Fibroblast of lung (primary cell): ENCODE results near the gene FAM81B.

Experiments used
- EZH2 ChIP-seq: IDR thresholded peaks from 2 replicates; pipeline ENCODE4 v1.5.1; 2012; ENCODE audit warnings: low read length, control low read depth, mild to moderate bottlenecking; ENCODE audit errors: missing control alignments
- TF ChIP-seq, protein P1 (sequence below), 2 donors: IDR thresholded peaks in 1 of 2; conservative IDR thresholded peaks in 1 of 2; 1 replicate in 1 of 2; 2 replicates in 1 of 2; pipeline ENCODE4 v1.5.1; 2011 to 2012; ENCODE audit warnings: low read length in 2 of 2, control low read depth in 1 of 2, inconsistent platforms in 1 of 2, low read depth in 1 of 2, mild to moderate bottlenecking in 1 of 2

- TF ChIP-seq, protein P1, sequence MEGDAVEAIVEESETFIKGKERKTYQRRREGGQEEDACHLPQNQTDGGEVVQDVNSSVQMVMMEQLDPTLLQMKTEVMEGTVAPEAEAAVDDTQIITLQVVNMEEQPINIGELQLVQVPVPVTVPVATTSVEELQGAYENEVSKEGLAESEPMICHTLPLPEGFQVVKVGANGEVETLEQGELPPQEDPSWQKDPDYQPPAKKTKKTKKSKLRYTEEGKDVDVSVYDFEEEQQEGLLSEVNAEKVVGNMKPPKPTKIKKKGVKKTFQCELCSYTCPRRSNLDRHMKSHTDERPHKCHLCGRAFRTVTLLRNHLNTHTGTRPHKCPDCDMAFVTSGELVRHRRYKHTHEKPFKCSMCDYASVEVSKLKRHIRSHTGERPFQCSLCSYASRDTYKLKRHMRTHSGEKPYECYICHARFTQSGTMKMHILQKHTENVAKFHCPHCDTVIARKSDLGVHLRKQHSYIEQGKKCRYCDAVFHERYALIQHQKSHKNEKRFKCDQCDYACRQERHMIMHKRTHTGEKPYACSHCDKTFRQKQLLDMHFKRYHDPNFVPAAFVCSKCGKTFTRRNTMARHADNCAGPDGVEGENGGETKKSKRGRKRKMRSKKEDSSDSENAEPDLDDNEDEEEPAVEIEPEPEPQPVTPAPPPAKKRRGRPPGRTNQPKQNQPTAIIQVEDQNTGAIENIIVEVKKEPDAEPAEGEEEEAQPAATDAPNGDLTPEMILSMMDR (conservative IDR thresholded peaks at IDR 0.05 in 1 of 2, IDR thresholded peaks at IDR 0.05 in 1 of 2; ENCODE audit: low read depth in 1 of 2, low read length in 2 of 2) = no peak
- TF ChIP-seq EZH2 = no peak
Observed at GRCh38 chr5:95460665-95461064, 69.5 kb downstream of the FAM81B start.
